ENCODE measurements around the gene MTHFD2. TPM values are rescaled to one million over a fixed set of nuclear protein-coding genes. Genes with fewer than 3 reads are reported as not detected.
"Not testable (repeated sequence)": the region's sequence is repeated elsewhere in the genome, so short reads cannot be mapped to it uniquely, and the experiment has no call there.

MTHFD2 gene
- total RNA-seq, 4 donors from 2014 or later = 13.2 to 57.7 (median 25.7) TPM

DNA sequence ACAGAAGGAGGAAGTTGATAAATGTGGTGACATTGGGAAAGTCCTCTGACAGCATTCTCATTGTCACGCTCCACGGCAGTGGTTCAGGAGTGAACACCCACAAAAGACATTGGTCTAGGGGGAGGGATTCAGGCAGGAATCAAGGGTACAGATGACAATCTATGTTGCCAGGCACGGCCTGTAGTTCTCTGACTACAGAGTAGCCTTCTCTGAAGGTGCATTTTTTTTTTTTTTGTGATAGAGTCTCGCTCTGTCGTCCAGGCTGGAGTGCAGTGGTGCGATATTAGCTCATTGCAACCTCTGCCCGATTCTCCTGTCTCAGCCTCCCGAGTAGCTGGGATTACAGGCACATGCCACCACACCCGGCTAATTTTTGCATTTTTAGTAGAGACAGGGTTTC is 12.4 kb upstream of the MTHFD2 start:
- Histone ChIP-seq H3K36me3 (no peaks in the 10 kb centered on the region), H3K4me1 (no peaks in the 10 kb centered on the region), H3K27ac (peak overlapping the region in 2 of 4 donors; percentile 24 to 55), H3K27me3 (no peaks in the 10 kb centered on the region), H3K9me3 (no peaks in the 10 kb centered on the region), H3K4me3 (no peak overlapping the region)
- DNase-seq (ENCODE audit: low spot score in 2 of 2) = peak in 1 of 2 donors; percentile 23
- 71 to 80% methylated on average over 9 of the region's 9 CpGs for WGBS, 2 donors
- TF ChIP-seq EP300 (IDR thresholded peaks at IDR 0.05) (peak in 1 of 2 donors; percentile 33), POLR2A (IDR thresholded peaks at IDR 0.05) (no peak)
- TF ChIP-seq, protein P1, sequence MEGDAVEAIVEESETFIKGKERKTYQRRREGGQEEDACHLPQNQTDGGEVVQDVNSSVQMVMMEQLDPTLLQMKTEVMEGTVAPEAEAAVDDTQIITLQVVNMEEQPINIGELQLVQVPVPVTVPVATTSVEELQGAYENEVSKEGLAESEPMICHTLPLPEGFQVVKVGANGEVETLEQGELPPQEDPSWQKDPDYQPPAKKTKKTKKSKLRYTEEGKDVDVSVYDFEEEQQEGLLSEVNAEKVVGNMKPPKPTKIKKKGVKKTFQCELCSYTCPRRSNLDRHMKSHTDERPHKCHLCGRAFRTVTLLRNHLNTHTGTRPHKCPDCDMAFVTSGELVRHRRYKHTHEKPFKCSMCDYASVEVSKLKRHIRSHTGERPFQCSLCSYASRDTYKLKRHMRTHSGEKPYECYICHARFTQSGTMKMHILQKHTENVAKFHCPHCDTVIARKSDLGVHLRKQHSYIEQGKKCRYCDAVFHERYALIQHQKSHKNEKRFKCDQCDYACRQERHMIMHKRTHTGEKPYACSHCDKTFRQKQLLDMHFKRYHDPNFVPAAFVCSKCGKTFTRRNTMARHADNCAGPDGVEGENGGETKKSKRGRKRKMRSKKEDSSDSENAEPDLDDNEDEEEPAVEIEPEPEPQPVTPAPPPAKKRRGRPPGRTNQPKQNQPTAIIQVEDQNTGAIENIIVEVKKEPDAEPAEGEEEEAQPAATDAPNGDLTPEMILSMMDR (IDR thresholded peaks at IDR 0.05) = no peak

DNA sequence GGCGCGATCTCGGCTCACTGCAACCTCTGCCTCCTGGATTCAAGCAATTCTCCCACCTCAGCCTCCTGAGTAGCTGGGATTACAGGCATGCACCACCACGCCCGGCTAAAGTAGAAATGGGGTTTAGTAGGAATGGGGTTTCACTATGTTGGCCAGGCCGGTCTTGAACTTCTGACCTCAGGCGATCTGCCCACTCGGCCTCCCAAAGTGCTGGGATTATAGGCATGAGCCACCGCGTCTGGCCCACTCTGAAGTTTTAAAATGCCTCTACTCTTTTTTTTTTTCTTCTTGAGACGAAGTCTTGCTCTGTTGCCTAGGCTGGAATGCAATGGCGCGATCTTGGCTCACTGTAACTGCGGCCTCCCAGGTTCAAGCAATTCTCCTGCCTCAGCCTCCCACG is 11.7 kb upstream of the MTHFD2 start:
- WGBS, 2 donors = 90 to 93% methylated on average over 15 of the region's 15 CpGs
- H3K36me3 ChIP-seq; H3K4me3 ChIP-seq; H3K4me1 ChIP-seq; H3K27me3 ChIP-seq; DNase-seq (ENCODE audit: low spot score in 2 of 2); H3K9me3 ChIP-seq: not testable (repeated sequence)
- H3K27ac ChIP-seq = peak overlapping the region in 2 of 4 donors; percentile 24 to 55

DNA sequence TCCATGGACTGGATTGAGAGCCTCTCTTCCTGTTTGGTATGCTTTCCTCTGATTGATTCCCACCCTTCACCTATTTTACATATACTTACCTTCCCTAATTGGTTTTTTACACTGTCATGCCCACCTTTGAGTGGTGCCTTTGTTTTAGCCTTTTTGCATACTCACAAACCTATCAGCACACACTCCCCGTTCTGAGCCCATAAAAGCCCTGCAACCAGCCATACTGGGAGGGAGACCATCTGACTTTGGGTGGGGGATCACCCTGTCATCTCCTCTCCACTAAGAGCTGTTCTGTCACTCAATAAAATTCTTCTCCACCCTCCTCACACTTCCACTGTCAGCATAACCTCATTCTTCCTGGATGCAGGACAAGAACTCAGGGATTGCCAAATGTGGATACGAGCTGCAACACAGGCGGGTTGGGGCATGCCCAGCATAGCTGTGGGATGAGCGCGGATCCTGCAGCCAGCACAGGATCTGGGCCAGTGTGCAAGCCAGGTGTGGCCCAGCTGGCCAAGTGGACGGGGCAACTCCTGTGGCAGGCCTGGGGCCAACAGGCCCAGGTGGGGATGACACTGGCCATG is 10.3 kb upstream of the MTHFD2 start:
- Histone ChIP-seq H3K4me1 (no peaks in the 10 kb centered on the region), H3K27ac (no peak overlapping the region), H3K4me3 (no peak overlapping the region), H3K36me3 (no peaks in the 10 kb centered on the region), H3K9me3 (no peaks in the 10 kb centered on the region), H3K27me3 (no peaks in the 10 kb centered on the region)
- DNase-seq (ENCODE audit: low spot score in 2 of 2) = no peak
- no peak for TF ChIP-seq EP300 (IDR thresholded peaks at IDR 0.05)
- TF ChIP-seq, protein P1 (IDR thresholded peaks at IDR 0.05) = no peak
- TF ChIP-seq POLR2A (IDR thresholded peaks at IDR 0.05) = no peak
- 87 to 90% methylated on average over 6 of the region's 6 CpGs for WGBS, 2 donors

DNA sequence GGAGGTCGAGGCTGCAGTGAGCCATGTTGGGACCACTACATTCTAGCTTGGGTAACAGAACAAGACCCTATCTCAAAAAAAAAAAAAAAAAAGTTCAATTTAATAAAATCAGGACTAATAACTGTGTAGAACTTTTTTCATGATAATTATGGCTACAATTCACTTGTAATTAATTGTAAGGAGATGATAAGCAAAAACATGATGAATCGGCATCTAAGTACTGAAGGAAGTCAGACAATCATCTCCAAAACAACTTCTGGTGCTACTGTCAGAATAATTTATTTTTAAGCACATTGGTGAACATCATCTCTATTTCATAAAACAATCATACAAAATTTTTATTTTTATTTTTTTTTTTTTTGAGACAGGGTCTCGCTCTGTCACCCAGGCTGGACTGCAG is 9.7 kb upstream of the MTHFD2 start:
- Histone ChIP-seq H3K9me3 (no peaks in the 10 kb centered on the region), H3K36me3 (no peaks in the 10 kb centered on the region), H3K4me1 (no peaks in the 10 kb centered on the region), H3K27me3 (no peaks in the 10 kb centered on the region), H3K27ac (no peak overlapping the region), H3K4me3 (no peak overlapping the region)
- 92 to 93% methylated on average over 3 of the region's 3 CpGs for WGBS, 2 donors
- no peak for DNase-seq (ENCODE audit: low spot score in 2 of 2)
- TF ChIP-seq EP300 (IDR thresholded peaks at IDR 0.05) = no peak
- TF ChIP-seq, protein P1 (IDR thresholded peaks at IDR 0.05) = no peak
- TF ChIP-seq POLR2A (IDR thresholded peaks at IDR 0.05) = no peak

DNA sequence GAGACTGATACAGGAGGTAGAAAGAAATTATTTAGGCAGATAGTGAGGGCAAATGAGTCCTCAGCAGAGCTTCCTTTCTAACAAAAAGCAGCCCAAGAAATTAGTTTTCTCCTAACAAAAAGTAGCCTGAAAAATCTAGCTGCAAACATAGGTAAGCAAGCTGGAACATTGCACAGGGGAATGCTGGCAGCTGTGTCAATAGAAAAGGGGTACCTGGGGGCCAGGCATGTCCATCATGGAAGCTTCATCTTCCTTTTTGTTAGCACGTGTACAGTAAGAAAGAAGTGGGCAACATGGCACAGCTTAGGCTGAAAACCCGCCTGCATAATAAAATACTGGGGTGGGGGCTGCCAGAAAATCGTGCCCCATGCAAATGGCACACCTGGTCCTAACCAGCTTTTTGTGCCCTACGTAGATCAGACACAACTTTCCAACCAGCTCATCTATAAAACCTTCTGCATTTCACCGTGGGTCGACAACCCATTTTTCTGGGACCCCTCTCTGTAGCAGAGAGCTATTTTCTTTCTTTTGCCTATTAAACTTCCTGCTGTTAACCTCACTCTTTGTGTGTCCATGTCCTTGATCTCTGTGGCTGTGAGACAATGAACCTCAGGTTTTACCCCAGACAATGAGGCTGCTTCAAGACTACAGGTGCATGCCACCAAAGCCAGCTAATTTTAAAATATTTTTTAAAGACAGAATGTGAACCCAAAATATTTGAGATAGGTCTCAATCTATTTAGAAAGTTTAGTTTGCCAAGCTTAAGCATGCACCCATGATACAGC is 6.6 kb upstream of the MTHFD2 start:
- TF ChIP-seq, protein P1 (IDR thresholded peaks at IDR 0.05) = no peak
- no peak for TF ChIP-seq POLR2A (IDR thresholded peaks at IDR 0.05)
- TF ChIP-seq EP300 (IDR thresholded peaks at IDR 0.05) = no peak
- no peaks in the 10 kb centered on the region for H3K9me3 ChIP-seq
- 75 to 76% methylated on average over 6 of the region's 6 CpGs for WGBS, 2 donors
- H3K27ac ChIP-seq = no peak overlapping the region
- no peaks in the 10 kb centered on the region for H3K27me3 ChIP-seq
- no peak for DNase-seq (ENCODE audit: low spot score in 2 of 2)
- no peaks in the 10 kb centered on the region for H3K4me1 ChIP-seq
- no peak overlapping the region for H3K4me3 ChIP-seq
- no peaks in the 10 kb centered on the region for H3K36me3 ChIP-seq

Data from tibial nerve (tissue), 4 donors.